ENCODE results near the gene AGPAT3. TPM values are rescaled to one million over a fixed set of nuclear protein-coding genes. Genes with fewer than 3 reads are reported as not detected.

AGPAT3 gene
- polyA plus RNA-seq, 6 donors from 2014 or later: 6.4 to 11.9 (median 8.1) TPM

- no peaks in the 10 kb centered on the region for H3K36me3 Mint-ChIP-seq
- peaks cover 0 to 4% (median 0%) of the 10 kb centered on the region in 3 donors for H3K4me1 Mint-ChIP-seq
- ATAC-seq (ENCODE audit: low read depth in 2 of 2) (no peak), DNase-seq (no peak)
- H3K27ac Mint-ChIP-seq: peak overlapping the region in 1 of 6 donors; percentile 42
- H3K9me3 Mint-ChIP-seq: no peaks in the 10 kb centered on the region
- H3K4me3 Mint-ChIP-seq: no peak overlapping the region
- H3K27me3 Mint-ChIP-seq: peaks cover 0 to 5% (median 0%) of the 10 kb centered on the region in 3 donors
Observed at GRCh38 chr21:44003307-44003966, 138.4 kb downstream of the AGPAT3 start.

GRCh38 chr21:44005071-44005470 lies 140.0 kb downstream of the AGPAT3 start:
- no peak for ATAC-seq (ENCODE audit: low read depth in 2 of 2)
- Mint-ChIP-seq H3K4me1 (peaks cover 0 to 5% (median 0%) of the 10 kb centered on the region in 3 donors), H3K36me3 (no peaks in the 10 kb centered on the region), H3K27ac (no peak overlapping the region), H3K4me3 (no peak overlapping the region), H3K27me3 (no peaks in the 10 kb centered on the region), H3K9me3 (no peaks in the 10 kb centered on the region)
- no peak for DNase-seq

- H3K9me3 Mint-ChIP-seq: no peaks in the 10 kb centered on the region
- no peak for ATAC-seq (ENCODE audit: low read depth in 2 of 2)
- H3K27ac Mint-ChIP-seq: no peak overlapping the region
- H3K4me3 Mint-ChIP-seq: no peak overlapping the region
- H3K36me3 Mint-ChIP-seq: no peaks in the 10 kb centered on the region
- no peaks in the 10 kb centered on the region for H3K27me3 Mint-ChIP-seq
- H3K4me1 Mint-ChIP-seq: peaks cover 0 to 5% (median 0%) of the 10 kb centered on the region in 3 donors
- DNase-seq: no peak
Observed at GRCh38 chr21:44005593-44005992, 140.6 kb downstream of the AGPAT3 start.

GRCh38 chr21:44006017-44006619 lies 141.1 kb downstream of the AGPAT3 start:
- no peak for DNase-seq
- H3K27me3 Mint-ChIP-seq: no peaks in the 10 kb centered on the region
- H3K9me3 Mint-ChIP-seq: no peaks in the 10 kb centered on the region
- H3K4me1 Mint-ChIP-seq: peaks cover 3 to 5% (median 4%) of the 10 kb centered on the region in 3 donors
- no peak for ATAC-seq (ENCODE audit: low read depth in 2 of 2)
- no peaks in the 10 kb centered on the region for H3K36me3 Mint-ChIP-seq
- no peak overlapping the region for H3K4me3 Mint-ChIP-seq
- H3K27ac Mint-ChIP-seq: no peak overlapping the region

GRCh38 chr21:44006656-44007055 lies 141.6 kb downstream of the AGPAT3 start:
- no peak for ATAC-seq (ENCODE audit: low read depth in 2 of 2)
- Mint-ChIP-seq H3K4me3 (no peak overlapping the region), H3K27me3 (no peaks in the 10 kb centered on the region), H3K36me3 (no peaks in the 10 kb centered on the region), H3K4me1 (peaks cover 7 to 9% (median 8%) of the 10 kb centered on the region in 3 donors), H3K9me3 (no peaks in the 10 kb centered on the region), H3K27ac (no peak overlapping the region)
- no peak for DNase-seq

GRCh38 chr21:44010429-44010828 lies 145.4 kb downstream of the AGPAT3 start:
- Mint-ChIP-seq H3K36me3 (no peaks in the 10 kb centered on the region), H3K9me3 (no peaks in the 10 kb centered on the region), H3K27me3 (no peaks in the 10 kb centered on the region), H3K4me1 (peaks cover 22 to 36% (median 27%) of the 10 kb centered on the region in 3 donors), H3K27ac (peak overlapping the region in 5 of 6 donors; percentile 69 to 96 (median 93)), H3K4me3 (peak overlapping the region in 4 of 8 donors; percentile 13 to 95 (median 84))
- no peak for ATAC-seq (ENCODE audit: low read depth in 2 of 2)
- no peak for DNase-seq

- Mint-ChIP-seq H3K9me3 (no peaks in the 10 kb centered on the region), H3K4me3 (peak overlapping the region; percentile 87 to 95 (median 92)), H3K27ac (peak overlapping the region; percentile 92 to 98 (median 95)), H3K36me3 (no peaks in the 10 kb centered on the region), H3K27me3 (no peaks in the 10 kb centered on the region), H3K4me1 (peaks cover 27 to 42% (median 34%) of the 10 kb centered on the region in 3 donors)
- no peak for ATAC-seq (ENCODE audit: low read depth in 2 of 2)
- no peak for DNase-seq
Observed at GRCh38 chr21:44011123-44011522, 146.1 kb downstream of the AGPAT3 start.

GRCh38 chr21:44011579-44012473 lies 146.8 kb downstream of the AGPAT3 start, which contains the start of gene TRAPPC10:
Gene TRAPPC10 (plus strand): TSS chr21:44012309. CDS start chr21:44012494, 185 bp downstream.
- Mint-ChIP-seq H3K4me1 (peaks cover 31 to 48% (median 41%) of the 10 kb centered on the region in 3 donors), H3K27me3 (no peaks in the 10 kb centered on the region)
- ATAC-seq (ENCODE audit: low read depth in 2 of 2): peak; percentile 70

GRCh38 chr21:44012474-44013379 lies 147.7 kb downstream of the AGPAT3 start:
- Mint-ChIP-seq H3K4me1 (peaks cover 37 to 57% (median 48%) of the 10 kb centered on the region in 3 donors), H3K27ac (peak overlapping the region; percentile 91 to 96 (median 93)), H3K4me3 (peak overlapping the region; percentile 84 to 96 (median 92)), H3K36me3 (no peaks in the 10 kb centered on the region), H3K9me3 (no peaks in the 10 kb centered on the region), H3K27me3 (no peaks in the 10 kb centered on the region)
- ATAC-seq (ENCODE audit: low read depth in 2 of 2): peak; percentile 75 to 77
- peak; percentile 73 for DNase-seq

More at GRCh38 chr21:44011579-44012473, 146.8 kb downstream of the AGPAT3 start, which contains the start of gene TRAPPC10:
- peak; percentile 83 for DNase-seq
- no peaks in the 10 kb centered on the region for H3K9me3 Mint-ChIP-seq
- peak within 1 kb of the TSS; percentile 87 to 96 (median 92) for H3K4me3 Mint-ChIP-seq
- H3K27ac Mint-ChIP-seq: peak within 1 kb of the TSS; percentile 93 to 98 (median 96)
- H3K36me3 Mint-ChIP-seq: no peaks in the 10 kb centered on the region

GRCh38 chr21:44013380-44014088 lies 148.5 kb downstream of the AGPAT3 start:
- ATAC-seq (ENCODE audit: low read depth in 2 of 2) (peak in 1 of 2 donors; percentile 7), DNase-seq (peak; percentile 11)
- Mint-ChIP-seq H3K4me3 (peak overlapping the region; percentile 84 to 96 (median 92)), H3K27me3 (no peaks in the 10 kb centered on the region), H3K4me1 (peaks cover 36 to 65% (median 51%) of the 10 kb centered on the region in 3 donors), H3K36me3 (no peaks in the 10 kb centered on the region), H3K9me3 (no peaks in the 10 kb centered on the region), H3K27ac (peak overlapping the region; percentile 91 to 96 (median 93))

GRCh38 chr21:44017601-44018000 lies 152.6 kb downstream of the AGPAT3 start:
- Mint-ChIP-seq H3K27ac (peak overlapping the region in 3 of 6 donors; percentile 20 to 54 (median 49)), H3K36me3 (no peaks in the 10 kb centered on the region), H3K4me3 (peak overlapping the region in 1 of 8 donors; percentile 9)

GRCh38 chr21:44018127-44018526 lies 153.1 kb downstream of the AGPAT3 start:
- H3K27ac Mint-ChIP-seq: peak overlapping the region in 1 of 6 donors; percentile 54
- no peak for ATAC-seq (ENCODE audit: low read depth in 2 of 2)
- H3K9me3 Mint-ChIP-seq: no peaks in the 10 kb centered on the region
- no peaks in the 10 kb centered on the region for H3K36me3 Mint-ChIP-seq
- H3K4me3 Mint-ChIP-seq: peak overlapping the region in 1 of 8 donors; percentile 50
- DNase-seq: no peak
- peaks cover 54 to 97% (median 82%) of the 10 kb centered on the region in 3 donors for H3K4me1 Mint-ChIP-seq
- no peaks in the 10 kb centered on the region for H3K27me3 Mint-ChIP-seq

More at GRCh38 chr21:44017601-44018000, 152.6 kb downstream of the AGPAT3 start:
- ATAC-seq (ENCODE audit: low read depth in 2 of 2) (no peak), DNase-seq (no peak)
- H3K4me1 Mint-ChIP-seq: peaks cover 55 to 95% (median 80%) of the 10 kb centered on the region in 3 donors
- H3K9me3 Mint-ChIP-seq: no peaks in the 10 kb centered on the region
- H3K27me3 Mint-ChIP-seq: no peaks in the 10 kb centered on the region
